ENCODE data around the gene UBL3.

Gene UBL3

DNA sequence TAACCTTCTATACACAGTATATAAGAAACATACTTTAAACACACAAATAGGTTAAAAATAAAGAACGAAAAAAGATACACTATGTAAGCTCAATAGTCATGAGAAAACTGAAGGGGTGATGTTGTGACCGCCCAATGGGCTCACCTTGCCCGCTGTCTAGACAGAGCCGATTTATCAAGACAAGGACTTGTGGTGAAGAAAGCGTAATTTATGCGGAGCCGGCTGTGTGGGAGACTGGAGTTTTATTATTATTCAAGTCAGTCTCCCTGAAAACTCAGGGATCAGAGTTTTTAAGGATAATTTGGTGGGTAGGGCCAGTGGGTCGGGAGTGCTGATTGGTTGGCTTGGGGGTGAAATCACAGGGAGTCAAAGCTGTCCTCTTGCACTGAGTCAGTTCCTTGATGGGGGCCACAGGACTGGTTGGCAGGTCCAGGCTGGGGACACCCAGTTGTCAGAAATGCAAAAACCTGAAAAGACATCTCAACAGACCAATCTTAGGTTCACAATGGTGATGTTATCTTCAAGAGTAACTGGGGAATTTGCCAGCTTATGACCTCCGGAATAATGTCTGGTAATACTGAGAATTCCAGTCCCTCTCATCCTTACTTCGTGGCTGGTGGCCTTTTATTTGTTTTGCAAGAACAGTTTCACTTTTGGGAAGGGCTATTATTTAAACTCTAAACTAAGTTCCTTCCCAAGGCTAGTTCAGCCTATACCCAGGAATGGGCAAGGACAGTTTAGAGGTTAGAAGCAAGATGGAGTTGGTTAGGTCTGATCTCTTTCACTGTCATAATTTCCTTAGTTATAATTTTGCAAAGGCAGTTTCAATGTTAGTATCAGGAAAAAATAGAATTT is 96.6 kb downstream of the UBL3 start:
- no peak for DNase-seq

DNA sequence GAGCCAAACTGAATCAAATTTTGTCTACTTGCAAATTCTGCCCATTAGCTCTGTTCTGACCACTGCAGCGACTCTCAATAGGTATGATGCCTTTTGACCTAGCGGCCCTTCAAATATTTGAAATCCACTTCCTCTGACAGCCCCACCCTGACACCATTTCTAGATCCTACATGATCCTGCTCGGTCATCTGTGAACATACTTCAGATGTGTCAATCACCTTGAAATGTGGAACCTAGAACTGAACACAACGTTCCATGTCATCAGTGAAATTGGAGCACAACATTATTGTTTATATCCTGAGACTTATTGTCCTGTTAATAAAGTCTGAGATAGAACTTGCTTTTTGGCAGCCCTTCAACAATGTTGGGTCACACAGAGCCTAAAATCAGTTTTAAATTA is 98.2 kb downstream of the UBL3 start:
- no peak for DNase-seq

GRCh38 chr13:29750183-29750530 is 100.3 kb downstream of the UBL3 start:
- no peak for DNase-seq

DNA sequence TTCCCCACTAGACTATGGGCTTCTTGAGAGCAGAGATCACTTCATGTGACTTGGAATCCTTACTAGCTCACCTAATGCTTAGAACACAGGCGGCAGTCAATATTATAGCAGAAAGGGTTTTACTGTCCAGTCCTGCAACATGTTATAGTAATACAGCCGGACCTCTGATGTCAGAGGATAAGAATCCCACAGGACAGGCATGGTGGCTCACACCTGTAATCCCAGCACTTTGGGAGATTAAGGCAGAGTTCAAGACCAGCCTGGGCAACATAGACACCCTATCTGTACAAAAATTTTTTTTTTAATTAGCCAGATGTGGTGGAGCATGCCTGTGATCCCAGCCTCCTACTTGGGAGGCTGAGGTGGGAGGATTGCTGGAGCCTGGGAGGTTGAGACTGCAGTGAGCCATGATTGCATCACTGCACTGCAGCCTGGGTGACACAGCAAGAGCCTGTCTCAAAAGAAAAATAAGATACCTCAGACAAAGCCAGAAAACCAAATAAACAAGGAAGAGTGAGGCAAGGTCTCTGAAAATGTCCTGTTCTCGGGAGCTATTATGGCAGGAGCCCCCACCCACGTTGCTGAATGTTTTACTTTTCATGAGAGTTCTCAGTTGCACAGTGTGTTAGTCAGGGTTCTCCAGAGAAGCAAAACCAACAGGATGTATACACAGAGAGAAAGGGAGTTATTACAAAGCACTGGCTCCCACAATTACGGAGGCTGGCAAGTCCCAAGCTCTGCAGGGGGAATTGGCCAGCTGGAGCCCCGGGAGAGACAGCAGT is 100.8 kb downstream of the UBL3 start:
- DNase-seq: no peak

DNA sequence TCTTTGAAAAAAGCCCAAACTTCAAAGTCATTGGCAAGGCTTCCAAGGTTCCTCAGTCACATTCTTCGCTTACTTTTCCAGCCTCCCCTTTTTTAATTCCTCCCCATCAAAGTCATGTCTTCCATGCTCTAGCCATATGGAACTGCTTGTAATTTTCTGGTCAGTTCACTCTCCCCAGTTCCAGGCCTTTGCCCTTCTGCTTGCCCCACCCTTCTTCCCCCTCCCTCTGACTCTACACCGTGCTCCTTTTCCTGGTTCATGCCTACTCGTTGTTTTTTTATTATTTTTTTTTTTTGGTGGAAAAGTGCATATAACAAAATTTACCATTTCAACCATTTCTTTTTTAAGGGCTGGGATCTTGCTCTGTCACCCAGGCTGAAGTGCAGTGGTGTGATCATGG is 102.3 kb downstream of the UBL3 start:
- DNase-seq: no peak

DNA sequence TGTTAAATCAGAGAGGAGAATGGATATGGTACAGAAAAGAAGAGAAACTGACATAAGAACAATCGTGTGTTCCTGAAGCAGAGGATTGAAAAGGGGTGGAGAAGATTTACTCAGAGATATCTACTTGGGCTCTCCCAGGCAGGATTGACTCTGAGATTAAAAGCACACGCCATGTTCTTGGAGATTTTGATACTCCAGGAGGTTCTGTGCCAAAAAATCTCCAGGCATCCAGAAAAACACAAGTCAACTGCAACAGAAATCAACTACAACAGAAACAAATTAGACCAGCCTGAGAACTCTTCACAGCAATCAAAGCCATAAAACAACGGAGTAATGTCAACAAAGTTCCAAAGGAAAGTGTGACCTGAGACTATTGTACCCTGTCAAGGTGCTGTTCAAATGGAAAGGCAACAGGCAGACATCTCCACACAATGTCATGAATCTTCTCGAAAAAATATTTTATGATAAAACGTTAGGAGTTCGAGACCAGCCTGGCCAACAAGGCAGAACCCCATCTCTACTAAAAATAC is 104.2 kb downstream of the UBL3 start:
- no peak for DNase-seq

- DNase-seq: no peak
Measured at GRCh38 chr13:29745704-29746103, 104.7 kb downstream of the UBL3 start.

DNA sequence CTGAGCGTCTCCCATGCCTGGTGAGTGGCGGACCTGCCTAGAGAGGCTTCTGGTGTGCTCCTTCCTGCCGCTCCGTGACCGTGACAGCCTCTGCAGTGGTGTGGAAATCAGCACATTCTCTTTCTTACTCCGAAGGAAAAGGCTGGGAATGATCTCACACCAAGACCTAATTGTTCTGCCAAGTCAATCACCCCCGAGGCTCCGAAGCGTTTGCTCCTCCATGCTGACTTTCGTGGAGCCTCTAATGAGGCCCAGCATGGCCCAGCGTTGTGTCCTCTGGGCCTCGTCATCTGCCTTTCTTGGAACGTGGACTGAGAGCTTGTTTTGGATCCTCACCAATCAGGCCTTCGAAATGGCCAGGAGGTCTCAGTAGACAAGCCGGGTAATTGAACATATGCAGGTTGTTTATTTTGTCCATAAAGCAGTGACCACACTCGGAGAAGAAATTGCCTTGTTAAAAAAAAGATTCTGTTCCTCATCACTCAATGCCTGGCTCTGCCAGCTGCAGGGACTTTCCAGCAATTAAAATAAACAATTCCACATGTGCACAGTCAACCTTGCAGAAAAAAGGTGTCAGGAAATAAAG is 107.1 kb downstream of the UBL3 start:
- peak in 1 of 14 donors; percentile 7 for DNase-seq

DNA sequence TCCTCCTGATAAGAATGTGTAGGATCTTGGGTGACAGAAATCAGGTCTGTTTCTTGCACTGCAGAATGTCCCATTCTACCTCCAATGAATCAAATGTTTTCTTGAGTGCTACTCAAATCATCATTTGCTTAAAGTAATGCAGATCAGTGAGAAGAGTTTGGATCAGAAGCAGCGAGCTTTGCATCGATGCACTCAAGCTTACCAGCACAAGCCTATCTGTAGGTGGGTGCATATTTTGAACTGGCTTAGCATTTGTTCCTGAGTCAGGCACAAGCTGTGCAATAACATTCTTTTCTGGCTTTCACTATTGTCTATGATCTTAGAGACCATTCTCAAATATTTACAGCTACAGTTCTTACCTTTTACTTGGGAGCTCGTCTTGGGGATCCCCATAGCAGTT is 109.5 kb downstream of the UBL3 start:
- DNase-seq: no peak

- DNase-seq: no peak
Measured at GRCh38 chr13:29737061-29737460, 113.4 kb downstream of the UBL3 start.

DNA sequence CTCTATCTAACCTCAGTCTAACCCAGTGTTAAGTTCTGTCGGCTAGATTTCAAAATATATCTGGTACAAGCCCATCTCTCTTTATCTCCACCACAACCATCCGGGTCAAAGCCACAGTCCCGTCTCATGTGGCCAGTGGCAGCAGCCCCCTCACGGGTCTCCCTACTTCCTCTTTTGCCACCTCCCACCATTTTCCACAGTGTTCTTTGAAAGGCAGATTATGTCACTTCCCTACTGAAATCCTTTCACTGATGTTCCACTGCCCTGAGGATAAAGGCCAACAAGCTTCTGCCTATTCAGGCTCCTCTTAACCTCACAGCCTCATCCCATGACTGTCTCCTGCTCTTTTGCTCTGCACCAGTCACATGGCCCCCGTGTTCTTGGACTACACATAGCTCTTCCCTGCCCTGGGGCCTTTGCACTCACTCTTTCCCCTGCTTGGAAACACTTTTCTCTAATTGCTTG is 117.2 kb downstream of the UBL3 start:
- no peak for DNase-seq

DNA sequence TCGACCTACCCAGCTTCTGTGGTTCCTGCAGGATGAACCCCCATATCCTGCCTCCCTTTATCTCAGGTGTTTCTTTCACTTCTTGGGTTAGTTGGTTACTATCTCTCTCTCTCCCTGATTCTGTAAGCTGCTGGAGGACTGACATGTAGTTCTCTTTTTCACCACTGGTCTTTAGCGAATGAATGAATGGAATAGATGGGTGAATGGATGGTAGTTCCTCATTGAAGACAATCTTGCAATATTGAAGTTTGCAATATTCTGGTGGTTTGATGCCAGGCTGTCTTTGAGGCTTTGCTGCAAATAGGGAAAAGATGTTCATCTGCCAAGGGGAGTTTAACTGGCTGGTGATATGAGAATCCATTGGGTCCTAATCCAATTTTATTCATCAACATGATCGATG is 120.2 kb downstream of the UBL3 start:
- no peak for DNase-seq

DNA sequence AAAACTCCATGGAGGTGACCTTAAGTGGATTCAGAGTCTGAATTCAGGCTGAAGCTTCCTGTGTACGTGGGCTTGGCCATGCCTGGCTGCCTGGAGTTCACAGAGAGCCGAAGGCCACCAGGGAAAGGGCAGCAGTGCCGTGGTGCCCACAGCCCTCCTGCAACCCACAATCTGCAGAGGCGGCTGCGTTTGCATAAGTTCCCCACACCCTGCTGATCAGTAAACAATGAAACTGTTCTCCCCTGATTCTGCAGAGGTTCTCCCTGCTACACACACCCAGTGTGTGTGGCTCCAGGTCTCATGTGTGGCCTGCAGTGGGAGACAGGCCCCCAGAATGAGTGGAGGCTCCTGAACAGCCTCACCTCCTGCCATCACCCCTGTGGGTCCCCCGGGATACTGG is 128.0 kb downstream of the UBL3 start:
- no peak for DNase-seq

DNA sequence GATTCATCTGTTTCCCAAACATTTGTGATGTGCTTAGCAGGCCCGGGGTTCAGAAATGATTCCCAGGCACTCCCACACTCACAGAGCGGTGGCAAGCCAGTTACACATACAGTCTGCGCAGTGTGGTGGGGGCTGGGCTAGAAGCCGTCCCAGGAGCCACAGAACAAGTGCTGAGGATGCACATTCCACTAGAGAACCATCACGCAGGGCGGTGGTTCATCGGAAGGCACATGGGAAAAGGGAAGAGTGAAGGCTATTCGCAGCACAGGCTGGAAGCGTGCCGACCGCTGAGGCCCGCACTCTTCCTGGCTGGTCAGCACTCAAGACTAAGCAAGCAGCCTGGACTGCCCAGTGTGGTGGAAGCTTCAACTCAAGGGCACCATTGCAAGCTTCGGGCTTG is 128.7 kb downstream of the UBL3 start:
- no peak for DNase-seq

DNA sequence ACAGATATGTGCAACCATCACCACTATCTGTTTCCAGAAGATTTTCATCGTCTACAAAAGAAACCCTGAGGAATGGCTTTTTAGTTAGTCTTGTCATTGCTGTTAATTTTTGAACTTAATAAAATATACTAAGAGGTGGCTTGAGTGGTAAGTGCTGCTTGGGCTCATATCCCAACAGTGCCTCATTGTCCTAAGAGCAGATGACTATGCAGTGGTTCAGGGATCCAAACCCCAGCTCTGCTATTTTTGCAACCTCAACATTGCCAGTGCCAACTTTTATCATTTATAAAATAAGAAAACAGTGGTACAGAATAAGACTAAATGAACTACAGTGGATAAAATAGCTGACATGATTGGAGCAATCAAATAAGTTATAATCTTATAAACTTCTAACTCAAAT is 131.7 kb downstream of the UBL3 start:
- DNase-seq: no peak

DNA sequence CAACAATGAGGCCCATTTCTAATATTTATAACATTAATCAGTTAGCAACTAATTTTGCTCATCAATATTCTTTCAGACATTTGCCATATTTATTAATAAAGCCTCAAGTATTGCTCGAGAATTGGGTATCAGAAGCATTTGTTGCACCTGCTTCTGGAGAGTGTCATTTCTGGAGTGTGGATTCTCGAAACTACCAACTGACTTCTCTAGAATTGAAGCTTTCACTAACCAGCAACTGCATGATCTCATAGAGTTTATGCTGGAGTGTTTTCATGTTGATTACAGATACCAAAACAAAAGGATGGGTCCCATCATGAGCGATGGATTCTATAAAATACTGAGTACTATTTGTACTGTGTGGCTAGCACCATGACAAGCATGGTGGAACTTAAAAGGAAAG is 133.9 kb downstream of the UBL3 start:
- no peak for DNase-seq

Data from C1 segment of cervical spinal cord (tissue), 14 donors.